Mesothelial cell of epicardium (in vitro differentiated cells): ENCODE data around the gene FOLR2. TPM values are rescaled to one million over a fixed set of nuclear protein-coding genes. Genes with fewer than 3 reads are reported as not detected.
"Not testable (repeated sequence)": the region's sequence is repeated elsewhere in the genome, so short reads cannot be mapped to it uniquely, and the experiment has no call there.

ENCODE experiments used
- DNase-seq, 2 experiments: peaks; one replicate each; pipeline ENCODE4 v3.0.0; 2021; ENCODE audit warnings: low spot score in 2 of 2; ENCODE audit not compliant: unreplicated experiment in 2 of 2
- H3K27ac Mint-ChIP-seq: 2 replicates; pipeline ENCODE4 v1.8.0; 2021; ENCODE audit warnings: mixed read lengths
- H3K27me3 Mint-ChIP-seq: 2 replicates; pipeline ENCODE4 v1.8.0; 2021; ENCODE audit warnings: low read depth, mixed read lengths
- H3K36me3 Mint-ChIP-seq: 2 replicates; pipeline ENCODE4 v1.8.0; 2021; ENCODE audit warnings: mixed read lengths
- H3K4me1 Mint-ChIP-seq: 2 replicates; pipeline ENCODE4 v1.8.0; 2021; ENCODE audit warnings: mixed read lengths
- H3K4me3 Mint-ChIP-seq: 2 replicates; pipeline ENCODE4 v1.8.0; 2021; ENCODE audit warnings: mild to moderate bottlenecking, moderate library complexity, mixed read lengths
- H3K9me3 Mint-ChIP-seq: 2 replicates; pipeline ENCODE4 v1.8.0; 2021; ENCODE audit warnings: mixed read lengths
- CTCF ChIP-seq: fragments of 200-600 bp; sonication (generic); IDR thresholded peaks from one replicate; pipeline ENCODE4 v1.5.0; 2021; ENCODE audit warnings: antibody characterized with exemption; ENCODE audit not compliant: unreplicated experiment
- total RNA-seq: library from RNA; stranded (reverse); gene quantifications from 3 replicates; pipeline ENCODE4 v1.2.1, GENCODE V29; 2021

Gene FOLR2
- total RNA-seq: not detected in 3 replicates

DNA sequence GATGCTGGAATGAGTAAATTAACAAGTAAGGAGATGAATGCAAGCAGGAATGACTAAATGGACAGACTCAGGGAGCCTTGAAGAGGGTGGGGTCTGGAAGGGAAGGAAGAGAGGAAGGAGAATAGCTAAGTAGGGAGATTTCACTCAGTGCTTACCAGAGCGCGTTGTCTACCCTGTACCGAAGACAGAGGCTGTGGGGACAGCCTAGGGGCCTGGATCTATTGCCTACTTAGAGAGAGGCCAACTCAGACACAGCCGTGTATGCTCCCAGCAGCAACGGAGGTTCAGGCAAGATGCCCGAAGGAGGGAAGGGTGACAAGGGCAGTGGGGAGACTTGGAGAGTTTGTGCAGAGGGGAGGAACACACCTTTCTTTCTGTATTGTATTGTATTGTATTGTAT, at the start of gene FOLR2:
FOLR2 (plus strand) TSS at position 157 of the 400 bp plus-strand sequence. CDS start 1,791 bp downstream, outside the sequence.
- H3K4me3 Mint-ChIP-seq: no peak within 1 kb of the TSS
- no peaks in the 10 kb centered on the region for H3K4me1 Mint-ChIP-seq

GRCh38 chr11:72169046-72169555, 47.5 kb upstream of the FOLR2 start:
- not testable (repeated sequence) for H3K4me1 Mint-ChIP-seq, H3K36me3 Mint-ChIP-seq, H3K9me3 Mint-ChIP-seq, H3K27ac Mint-ChIP-seq, DNase-seq, H3K27me3 Mint-ChIP-seq, H3K4me3 Mint-ChIP-seq

More for the DNA sequence above, at the start of gene FOLR2:
- no peak for TF ChIP-seq CTCF
- H3K27ac Mint-ChIP-seq: no peak within 1 kb of the TSS
- no peaks in the 10 kb centered on the region for H3K36me3 Mint-ChIP-seq
- peaks cover 3% of the 10 kb centered on the region for H3K9me3 Mint-ChIP-seq
- no peak for DNase-seq
- peaks cover 40% of the 10 kb centered on the region for H3K27me3 Mint-ChIP-seq

GRCh38 chr11:72169754-72170153, 46.8 kb upstream of the FOLR2 start:
- not testable (repeated sequence) for DNase-seq, H3K36me3 Mint-ChIP-seq, H3K27me3 Mint-ChIP-seq, H3K4me3 Mint-ChIP-seq, H3K9me3 Mint-ChIP-seq, H3K4me1 Mint-ChIP-seq, H3K27ac Mint-ChIP-seq

- H3K4me3 Mint-ChIP-seq, H3K27ac Mint-ChIP-seq, DNase-seq, H3K36me3 Mint-ChIP-seq, H3K4me1 Mint-ChIP-seq, H3K9me3 Mint-ChIP-seq, H3K27me3 Mint-ChIP-seq: not testable (repeated sequence)
Measured at GRCh38 chr11:72172043-72172442, 44.6 kb upstream of the FOLR2 start.

DNA sequence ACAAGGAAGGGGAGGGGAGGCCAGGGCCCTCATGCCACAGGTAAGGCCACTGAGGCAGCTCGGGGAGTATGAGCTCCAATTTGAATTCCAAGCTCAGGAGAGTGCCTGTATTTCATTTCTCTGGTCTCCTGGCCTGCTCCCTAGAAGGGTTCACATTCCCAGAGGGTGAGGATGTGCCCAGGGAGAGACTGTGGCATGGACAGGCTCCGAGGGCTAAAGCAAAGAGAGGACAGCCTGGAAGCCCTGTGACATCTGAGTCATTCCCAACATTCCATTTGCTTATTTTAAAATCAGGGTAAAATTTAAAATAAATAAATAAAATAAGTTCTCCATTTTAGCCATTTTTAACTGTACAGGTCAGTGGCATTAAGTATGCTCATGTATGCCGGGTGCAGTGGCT, 43.3 kb upstream of the FOLR2 start:
- DNase-seq: no peak
- Mint-ChIP-seq H3K36me3 (no peaks in the 10 kb centered on the region), H3K9me3 (no peaks in the 10 kb centered on the region), H3K4me3 (no peak overlapping the region), H3K27me3 (peaks cover 2% of the 10 kb centered on the region), H3K4me1 (no peaks in the 10 kb centered on the region), H3K27ac (no peak overlapping the region)
- no peak for TF ChIP-seq CTCF

DNA sequence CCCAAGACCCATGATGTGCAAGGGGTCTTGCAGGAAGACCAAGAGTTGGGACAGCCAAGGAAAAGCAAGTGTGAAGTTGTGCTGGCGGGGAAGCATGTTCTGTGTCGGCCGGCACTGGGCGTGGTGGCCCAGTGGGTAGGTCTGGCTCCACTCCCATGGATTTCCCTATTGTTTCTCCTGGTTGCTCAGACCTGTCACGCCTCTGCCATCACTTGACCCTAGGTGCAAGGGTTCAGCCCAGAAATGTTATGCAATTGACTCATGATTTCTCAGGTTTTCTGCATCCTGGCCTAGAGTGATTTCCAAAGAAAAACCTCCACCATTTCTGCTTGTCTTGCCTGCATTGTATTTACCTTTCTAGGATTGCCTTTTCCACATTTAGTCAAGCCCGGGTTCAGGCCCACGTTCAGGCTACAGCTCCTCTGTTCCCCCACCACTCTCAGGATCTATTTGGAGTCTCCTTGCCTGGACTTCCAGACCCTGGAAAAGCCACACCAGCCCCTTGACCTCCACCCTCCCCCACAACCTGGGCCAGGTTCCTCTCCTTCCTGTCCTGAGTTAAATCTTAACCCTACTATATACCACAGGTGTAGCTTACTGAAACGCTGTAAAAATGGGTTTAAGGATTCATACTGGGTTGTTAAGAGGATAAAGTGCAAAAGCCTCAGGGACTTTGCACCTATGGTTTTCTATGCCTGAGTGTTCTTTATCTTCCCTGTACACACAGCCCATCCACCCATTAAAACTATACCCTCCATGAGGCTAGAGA, 42.1 kb upstream of the FOLR2 start:
- H3K4me1 Mint-ChIP-seq: no peaks in the 10 kb centered on the region
- peaks cover 2% of the 10 kb centered on the region for H3K27me3 Mint-ChIP-seq
- TF ChIP-seq CTCF: no peak
- H3K36me3 Mint-ChIP-seq: no peaks in the 10 kb centered on the region
- no peak for DNase-seq
- no peaks in the 10 kb centered on the region for H3K9me3 Mint-ChIP-seq
- no peak overlapping the region for H3K27ac Mint-ChIP-seq
- no peak overlapping the region for H3K4me3 Mint-ChIP-seq

- Mint-ChIP-seq H3K4me3 (no peak overlapping the region), H3K4me1 (peaks cover 14% of the 10 kb centered on the region), H3K36me3 (no peaks in the 10 kb centered on the region), H3K9me3 (no peaks in the 10 kb centered on the region), H3K27me3 (no peaks in the 10 kb centered on the region), H3K27ac (no peak overlapping the region)
- no peak for TF ChIP-seq CTCF
- no peak for DNase-seq
Measured at GRCh38 chr11:72177656-72178055, 38.9 kb upstream of the FOLR2 start.
